ENCODE results near the gene WNT7B. TPM values are rescaled to one million over a fixed set of nuclear protein-coding genes. Genes with fewer than 3 reads are reported as not detected.

The WNT7B gene
- total RNA-seq, 3 donors from 2014 or later (not counting 1 experiment from before 2014, with no cell fraction given): not detected

DNA sequence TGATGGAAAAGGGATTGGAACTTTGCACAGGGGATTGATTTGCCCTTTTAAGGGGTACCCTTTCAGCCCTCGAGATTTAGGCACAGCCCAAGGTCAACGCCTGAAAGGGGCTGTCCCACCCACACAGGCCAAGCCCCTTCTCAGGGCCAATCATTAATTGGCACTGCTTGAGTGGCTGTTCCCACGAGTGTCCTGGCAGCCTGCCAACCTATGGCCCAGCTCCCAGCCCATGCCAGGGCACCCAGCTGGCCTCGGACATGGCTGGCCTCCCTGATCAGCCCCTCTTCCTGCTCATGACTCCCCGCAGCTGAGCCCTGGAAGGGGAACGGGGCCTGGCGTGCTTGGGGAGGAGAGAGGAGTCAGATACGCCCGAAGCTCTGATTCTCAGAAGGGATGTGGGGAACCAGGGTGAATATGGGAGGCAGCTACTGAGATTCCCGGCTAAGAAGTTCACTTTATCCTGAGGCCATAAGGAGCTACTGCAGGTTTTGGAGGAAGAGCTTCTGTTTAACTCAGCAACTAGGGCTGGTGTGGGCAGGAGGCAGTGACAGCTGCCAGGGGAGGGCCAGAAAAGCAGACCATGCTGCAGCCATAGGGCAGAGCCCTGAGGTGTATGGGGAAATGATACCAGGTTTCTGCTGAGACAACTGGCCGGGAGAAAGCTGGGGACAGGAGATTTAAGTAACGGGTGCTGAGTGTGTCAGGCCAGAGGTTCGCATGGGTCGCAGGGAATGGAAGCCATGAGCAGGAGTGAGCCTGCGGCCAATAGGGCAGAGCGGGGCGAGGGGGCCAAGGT, 30.0 kb downstream of the WNT7B start:
- ATAC-seq (no peak), DNase-seq (no peak)
- H3K27ac ChIP-seq (ENCODE audit: low read length): no peak overlapping the region
- Mint-ChIP-seq H3K27me3 (ENCODE audit: low read depth in 2 of 2) (peaks cover 0 to 5% of the 10 kb centered on the region in 2 donors), H3K4me1 (no peaks in the 10 kb centered on the region), H3K27ac (no peak overlapping the region), H3K36me3 (no peaks in the 10 kb centered on the region), H3K4me3 (no peak overlapping the region), H3K9me3 (no peaks in the 10 kb centered on the region)
- H3K4me1 ChIP-seq (ENCODE audit: control insufficient read depth, insufficient read depth, low read length): peaks cover 6% of the 10 kb centered on the region
- TF ChIP-seq, protein P1, sequence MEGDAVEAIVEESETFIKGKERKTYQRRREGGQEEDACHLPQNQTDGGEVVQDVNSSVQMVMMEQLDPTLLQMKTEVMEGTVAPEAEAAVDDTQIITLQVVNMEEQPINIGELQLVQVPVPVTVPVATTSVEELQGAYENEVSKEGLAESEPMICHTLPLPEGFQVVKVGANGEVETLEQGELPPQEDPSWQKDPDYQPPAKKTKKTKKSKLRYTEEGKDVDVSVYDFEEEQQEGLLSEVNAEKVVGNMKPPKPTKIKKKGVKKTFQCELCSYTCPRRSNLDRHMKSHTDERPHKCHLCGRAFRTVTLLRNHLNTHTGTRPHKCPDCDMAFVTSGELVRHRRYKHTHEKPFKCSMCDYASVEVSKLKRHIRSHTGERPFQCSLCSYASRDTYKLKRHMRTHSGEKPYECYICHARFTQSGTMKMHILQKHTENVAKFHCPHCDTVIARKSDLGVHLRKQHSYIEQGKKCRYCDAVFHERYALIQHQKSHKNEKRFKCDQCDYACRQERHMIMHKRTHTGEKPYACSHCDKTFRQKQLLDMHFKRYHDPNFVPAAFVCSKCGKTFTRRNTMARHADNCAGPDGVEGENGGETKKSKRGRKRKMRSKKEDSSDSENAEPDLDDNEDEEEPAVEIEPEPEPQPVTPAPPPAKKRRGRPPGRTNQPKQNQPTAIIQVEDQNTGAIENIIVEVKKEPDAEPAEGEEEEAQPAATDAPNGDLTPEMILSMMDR (IDR thresholded peaks at IDR 0.05): no peak
- no peaks in the 10 kb centered on the region for H3K27me3 ChIP-seq (ENCODE audit: control insufficient read depth, insufficient read depth, low read length)
- no peaks in the 10 kb centered on the region for H3K36me3 ChIP-seq (ENCODE audit: control insufficient read depth, insufficient read depth, low read length)
- no peak overlapping the region for H3K4me3 ChIP-seq (ENCODE audit: low read length)
- 74% methylated on average over 17 of the region's 17 CpGs for WGBS (ENCODE audit: insufficient coverage)
- intact Hi-C loops (cut with micrococcal nuclease): no loop called here
- H3K9me3 ChIP-seq (ENCODE audit: control insufficient read depth, insufficient read depth, low read length): no peaks in the 10 kb centered on the region

DNA sequence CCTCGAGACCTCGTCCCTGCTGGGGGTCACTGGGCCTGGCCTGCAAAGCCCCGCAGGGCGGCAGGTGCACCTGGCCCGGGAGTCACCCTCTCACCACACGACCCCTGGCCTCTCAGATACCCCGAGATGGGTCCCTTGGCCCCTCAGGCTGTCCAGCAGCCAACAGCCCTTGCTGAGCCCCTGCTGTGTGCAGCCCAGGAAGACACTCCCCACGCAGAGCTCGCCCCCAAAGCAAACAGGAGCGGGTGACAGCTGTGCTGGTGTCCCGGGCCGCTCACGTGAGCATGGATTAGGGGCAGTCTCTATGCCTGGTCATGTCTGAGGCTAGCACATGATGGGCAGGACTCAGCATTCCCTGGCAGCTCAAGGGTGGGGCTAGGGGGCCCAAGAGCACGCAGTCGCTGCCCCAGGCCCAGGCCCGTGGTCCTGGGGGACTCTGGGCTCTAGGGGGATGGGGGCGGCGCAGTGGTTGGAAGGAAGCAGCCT, 31.3 kb downstream of the WNT7B start:
- no peaks in the 10 kb centered on the region for H3K4me1 Mint-ChIP-seq
- no peak overlapping the region for H3K27ac Mint-ChIP-seq
- DNase-seq: no peak
- no peaks in the 10 kb centered on the region for H3K9me3 Mint-ChIP-seq
- Histone ChIP-seq H3K27me3 (ENCODE audit: control insufficient read depth, insufficient read depth, low read length) (no peaks in the 10 kb centered on the region), H3K27ac (ENCODE audit: low read length) (no peak overlapping the region), H3K9me3 (ENCODE audit: control insufficient read depth, insufficient read depth, low read length) (no peaks in the 10 kb centered on the region), H3K4me3 (ENCODE audit: low read length) (no peak overlapping the region), H3K4me1 (ENCODE audit: control insufficient read depth, insufficient read depth, low read length) (peaks cover 6% of the 10 kb centered on the region), H3K36me3 (ENCODE audit: control insufficient read depth, insufficient read depth, low read length) (no peaks in the 10 kb centered on the region)
- H3K27me3 Mint-ChIP-seq (ENCODE audit: low read depth in 2 of 2): peaks cover 0 to 5% of the 10 kb centered on the region in 2 donors
- WGBS (ENCODE audit: insufficient coverage): 89% methylated on average over 18 of the region's 18 CpGs
- intact Hi-C loops (cut with micrococcal nuclease): no loop called here
- no peak overlapping the region for H3K4me3 Mint-ChIP-seq
- TF ChIP-seq, protein P1 (IDR thresholded peaks at IDR 0.05): no peak
- no peaks in the 10 kb centered on the region for H3K36me3 Mint-ChIP-seq
- ATAC-seq: no peak

DNA sequence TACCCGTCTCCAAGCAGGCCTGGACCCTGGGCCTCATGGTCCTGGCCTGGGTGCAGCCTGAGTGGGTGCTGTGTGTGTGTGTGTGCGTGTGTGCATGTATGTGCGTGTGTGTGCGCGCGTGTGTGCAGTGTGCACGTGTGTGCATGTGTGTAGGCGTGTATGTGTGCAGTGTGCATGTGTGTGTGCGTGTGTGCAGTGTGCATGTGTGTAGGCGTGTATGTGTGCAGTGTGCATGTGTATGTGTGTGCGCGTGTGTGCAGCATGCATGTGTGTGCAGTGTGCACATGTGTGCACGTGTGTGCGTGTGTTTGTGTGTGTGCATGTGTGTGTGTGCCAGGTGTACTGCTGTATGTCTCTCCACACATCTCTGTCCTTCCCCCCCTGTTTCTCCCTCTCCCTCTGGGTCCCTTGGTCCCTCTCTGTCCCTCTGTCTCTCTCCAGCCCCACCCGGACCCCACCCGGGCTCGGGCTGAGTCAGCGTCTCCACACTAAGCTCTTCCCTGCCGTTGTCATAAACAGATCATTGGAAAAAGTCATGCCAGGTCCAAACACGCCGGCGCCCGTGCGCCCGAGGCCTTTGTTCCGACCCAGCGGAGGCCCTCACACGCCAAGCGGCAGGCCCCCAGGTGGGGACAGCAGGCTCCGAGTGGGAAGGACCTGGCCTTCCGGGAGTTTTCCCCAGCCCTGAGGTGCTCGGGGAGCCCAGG, 34.0 kb downstream of the WNT7B start:
- Mint-ChIP-seq H3K27ac (no peak overlapping the region), H3K9me3 (no peaks in the 10 kb centered on the region), H3K36me3 (no peaks in the 10 kb centered on the region), H3K27me3 (ENCODE audit: low read depth in 2 of 2) (peaks cover 0 to 5% of the 10 kb centered on the region in 2 donors), H3K4me1 (no peaks in the 10 kb centered on the region), H3K4me3 (no peak overlapping the region)
- TF ChIP-seq, protein P1 (IDR thresholded peaks at IDR 0.05): no peak
- DNase-seq: no peak
- Histone ChIP-seq H3K27ac (ENCODE audit: low read length) (no peak overlapping the region), H3K36me3 (ENCODE audit: control insufficient read depth, insufficient read depth, low read length) (no peaks in the 10 kb centered on the region), H3K9me3 (ENCODE audit: control insufficient read depth, insufficient read depth, low read length) (no peaks in the 10 kb centered on the region), H3K27me3 (ENCODE audit: control insufficient read depth, insufficient read depth, low read length) (no peaks in the 10 kb centered on the region), H3K4me1 (ENCODE audit: control insufficient read depth, insufficient read depth, low read length) (no peaks in the 10 kb centered on the region), H3K4me3 (ENCODE audit: low read length) (no peak overlapping the region)
- 89% methylated on average over 29 of the region's 32 CpGs for WGBS (ENCODE audit: insufficient coverage)
- intact Hi-C loops (cut with micrococcal nuclease): no loop called here
- peak in 1 of 3 donors; percentile 27 for ATAC-seq
